GM21528 (cell line): ENCODE measurements around the gene GBA3.

Experiments used
- ATAC-seq: cut with Tn5 transposase; IDR thresholded peaks from one replicate; pipeline ENCODE4 v1.9.1; 2021; ENCODE audit warnings: mild to moderate bottlenecking, moderate library complexity; ENCODE audit not compliant: unreplicated experiment, low FRiP score

Gene GBA3

DNA sequence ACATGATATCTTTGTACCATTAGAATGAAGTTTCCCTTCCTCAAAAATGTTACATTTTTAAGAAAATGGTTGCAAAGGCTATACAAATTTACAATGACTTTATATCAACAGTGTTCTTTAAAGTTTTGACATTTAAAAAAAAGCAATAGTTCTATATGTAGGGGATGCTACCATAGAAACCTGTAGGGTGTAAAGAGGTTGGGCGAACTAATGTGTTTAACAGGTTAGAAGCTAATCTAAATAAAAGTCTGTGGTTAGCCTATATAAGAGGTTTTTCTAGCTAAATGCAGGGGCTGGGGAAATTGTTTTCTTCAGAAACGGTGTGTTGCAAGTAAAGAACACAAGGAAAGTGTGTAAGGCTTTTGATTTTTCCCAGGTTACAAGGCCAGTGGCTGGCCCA is 73.3 kb downstream of the GBA3 start:
- ATAC-seq: no peak

DNA sequence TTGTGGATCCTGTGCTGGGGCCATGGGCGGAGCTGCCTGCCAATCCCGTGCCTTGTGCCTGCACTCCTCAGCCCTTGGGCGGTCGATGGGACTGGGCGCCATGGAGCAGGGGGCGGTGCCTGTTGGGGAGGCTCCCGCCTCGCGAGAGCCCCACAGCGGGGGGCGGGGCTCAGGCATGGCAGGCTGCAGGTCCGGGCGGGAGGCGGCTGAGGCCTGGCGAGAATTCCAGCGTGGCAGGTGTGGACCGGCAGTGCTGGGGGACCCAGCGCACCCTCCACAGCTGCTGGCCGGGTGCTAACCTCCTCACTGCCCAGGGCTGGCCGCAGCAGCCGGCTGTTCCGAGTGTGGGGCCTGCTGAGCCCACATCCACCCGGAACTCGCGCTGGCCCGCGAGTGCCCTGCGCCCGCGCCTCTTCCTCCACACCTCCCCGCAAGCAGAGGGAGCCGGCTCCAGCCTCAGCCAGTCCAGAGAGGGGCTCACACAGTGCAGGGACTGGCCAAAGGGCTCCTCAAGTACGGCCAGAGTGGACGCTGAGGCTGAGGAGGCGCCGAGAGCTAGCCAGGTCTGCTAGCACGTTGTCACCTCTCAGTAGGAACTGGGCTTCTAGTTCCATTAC is 85.9 kb downstream of the GBA3 start:
- no peak for ATAC-seq

DNA sequence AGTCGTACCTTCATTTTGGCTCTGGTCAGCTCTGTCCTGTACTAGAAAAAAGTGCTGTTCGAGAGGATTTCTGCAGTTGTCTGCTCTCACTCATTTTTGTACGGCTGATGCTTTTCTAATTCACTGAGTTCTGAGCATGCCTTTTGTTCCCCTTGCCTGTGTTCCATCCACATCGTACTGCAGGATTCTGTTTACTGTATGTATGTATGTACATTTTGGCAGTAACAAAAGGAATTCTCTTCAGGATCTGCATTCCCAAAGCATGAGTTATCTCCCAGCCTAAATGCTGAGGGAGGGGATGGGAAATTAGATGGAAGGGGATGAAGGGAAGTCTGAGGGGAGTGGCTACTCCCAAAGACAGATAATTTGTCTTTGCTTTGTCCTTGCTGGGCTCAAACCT is 87.6 kb downstream of the GBA3 start:
- ATAC-seq: no peak

DNA sequence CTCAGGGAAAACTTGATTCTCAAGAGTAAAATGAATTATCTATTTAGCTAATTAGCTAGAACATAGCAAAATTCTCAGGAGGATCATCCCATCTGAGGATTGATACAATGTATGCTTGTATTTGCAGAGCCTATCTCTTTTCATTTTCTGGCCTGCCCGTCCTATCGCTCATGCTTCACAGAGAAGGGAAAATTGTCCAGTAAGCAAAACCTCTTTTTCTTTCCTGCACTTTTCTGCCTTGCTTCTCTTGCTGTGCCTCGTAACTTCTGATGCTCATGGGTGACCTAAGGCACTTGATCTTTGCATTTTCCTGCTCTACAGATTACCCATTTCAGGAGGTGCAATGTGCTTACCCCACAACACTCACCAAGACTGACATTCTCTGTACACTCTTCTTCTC is 88.1 kb downstream of the GBA3 start:
- no peak for ATAC-seq

DNA sequence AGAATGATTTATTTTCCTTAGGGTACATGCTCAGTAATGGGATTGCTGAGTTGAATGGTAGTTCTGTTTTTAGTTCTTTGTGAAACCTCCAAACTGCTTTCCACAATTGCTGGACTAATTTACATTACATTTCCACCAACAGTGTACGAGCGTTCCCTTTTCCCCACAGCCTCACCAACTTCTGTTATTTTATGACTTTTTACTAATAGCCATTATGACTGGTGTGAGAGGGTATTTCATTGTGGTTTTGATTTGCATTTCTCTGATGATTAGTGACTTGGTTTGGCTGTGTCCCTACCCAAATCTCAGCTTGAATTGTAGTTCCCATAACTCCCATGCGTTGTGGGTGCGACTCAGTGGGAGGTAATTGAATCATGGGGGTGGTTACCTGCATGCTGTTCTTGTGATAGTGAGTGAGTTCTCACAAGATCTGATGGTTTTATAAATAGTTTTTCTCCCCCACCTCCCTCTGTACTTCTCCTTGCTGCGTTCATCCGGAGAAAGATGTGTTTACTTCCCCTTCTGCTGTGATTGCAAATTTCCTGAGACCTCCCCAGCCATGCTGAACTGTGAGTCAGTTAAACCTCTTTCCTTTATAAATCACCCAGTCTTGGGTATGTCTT is 95.1 kb downstream of the GBA3 start:
- ATAC-seq: no peak

DNA sequence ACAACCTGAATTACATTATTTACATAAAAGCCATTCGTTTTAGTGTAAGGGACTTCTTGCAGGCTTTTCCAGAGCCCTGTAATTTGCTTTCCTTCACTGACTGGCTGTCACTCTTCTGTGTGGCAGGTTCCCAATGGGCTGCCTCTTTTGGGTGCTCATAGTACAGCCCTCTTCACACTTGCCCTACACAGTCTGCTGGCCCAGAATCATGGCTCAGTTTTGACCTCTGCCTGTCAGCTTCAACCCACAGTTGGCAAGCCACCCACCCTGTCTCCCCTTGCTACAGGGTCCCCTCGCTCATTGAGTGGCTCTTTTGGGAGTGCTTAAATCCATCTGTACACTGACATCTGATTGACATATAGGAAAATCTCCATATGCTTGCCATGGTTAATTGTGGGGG is 97.9 kb downstream of the GBA3 start:
- no peak for ATAC-seq

DNA sequence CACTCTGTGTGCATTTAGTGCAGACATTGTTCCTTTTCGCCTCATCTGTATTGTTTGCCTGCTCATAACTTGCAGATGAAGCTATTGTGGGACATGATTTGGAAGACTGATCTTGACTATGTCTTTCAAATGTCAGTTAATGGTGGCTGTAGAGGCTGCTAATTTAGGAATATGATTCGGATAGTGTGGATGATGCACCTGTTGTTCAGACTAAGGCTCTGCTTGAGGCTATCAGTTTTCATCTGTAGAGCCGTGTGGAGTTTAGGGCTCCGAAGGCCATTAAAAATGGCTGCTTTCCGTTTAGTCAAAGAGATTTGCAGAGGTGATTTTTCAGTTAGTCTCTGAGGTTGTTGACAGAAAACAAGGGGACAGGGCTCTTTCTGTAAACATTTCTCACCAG is 102.0 kb downstream of the GBA3 start:
- no peak for ATAC-seq

DNA sequence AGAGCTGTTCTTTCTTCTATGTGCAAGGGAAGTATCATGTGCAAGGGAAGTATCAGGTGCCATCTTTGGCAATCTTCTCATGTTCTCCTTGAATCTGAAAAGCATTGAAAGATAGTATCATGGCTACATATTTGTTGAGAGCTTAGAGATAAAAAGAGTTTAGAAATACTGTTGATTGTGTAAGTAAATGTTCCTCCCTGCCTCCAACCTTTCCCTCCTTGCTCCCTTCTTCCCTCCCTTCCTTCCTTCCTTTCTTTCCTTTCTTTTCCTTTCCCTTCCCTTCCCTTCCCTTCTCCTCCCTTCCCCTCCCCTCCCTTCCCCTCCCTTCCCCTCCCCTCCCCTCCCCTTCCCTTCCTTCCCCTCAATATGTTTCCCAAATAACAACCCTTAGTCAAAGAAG is 108.7 kb downstream of the GBA3 start:
- no peak for ATAC-seq

DNA sequence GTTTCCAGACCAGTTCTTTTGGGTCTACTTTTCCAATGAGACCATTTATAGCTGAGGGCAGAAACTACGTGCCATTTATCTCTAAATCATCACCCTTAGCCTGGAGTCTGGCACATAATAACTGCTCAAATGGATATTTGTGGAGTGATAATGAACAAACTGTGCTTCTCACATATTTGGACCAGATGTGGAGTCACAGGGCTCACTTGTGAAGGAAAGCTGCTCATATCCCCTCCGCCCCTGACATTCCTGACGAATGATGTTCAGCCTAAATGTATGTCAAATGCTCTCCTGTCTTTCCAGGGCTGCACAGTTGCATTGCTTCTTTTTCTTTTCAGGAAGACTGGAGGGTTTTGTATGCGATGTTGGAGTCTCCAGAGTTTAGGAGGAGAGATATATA is 110.1 kb downstream of the GBA3 start:
- ATAC-seq: no peak

DNA sequence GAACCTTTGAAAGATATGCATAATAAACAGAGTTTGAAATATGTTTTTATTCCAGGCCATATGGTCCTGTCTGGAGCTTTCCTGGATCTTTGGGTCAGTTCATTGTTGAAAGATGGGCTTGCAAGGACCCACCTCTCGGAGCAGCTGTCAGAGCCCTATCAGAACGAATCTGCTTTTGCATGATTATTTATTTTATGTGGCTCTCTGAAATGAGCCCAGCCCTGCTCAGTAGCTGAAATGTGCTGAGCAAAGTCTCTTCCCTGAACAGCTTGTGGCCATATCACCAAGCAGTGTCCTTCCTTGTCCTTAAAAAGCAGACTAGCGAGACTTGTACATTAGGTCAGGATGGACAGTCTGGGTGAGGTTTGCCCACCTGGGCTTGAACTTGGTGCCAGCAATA is 110.8 kb downstream of the GBA3 start:
- ATAC-seq: no peak

DNA sequence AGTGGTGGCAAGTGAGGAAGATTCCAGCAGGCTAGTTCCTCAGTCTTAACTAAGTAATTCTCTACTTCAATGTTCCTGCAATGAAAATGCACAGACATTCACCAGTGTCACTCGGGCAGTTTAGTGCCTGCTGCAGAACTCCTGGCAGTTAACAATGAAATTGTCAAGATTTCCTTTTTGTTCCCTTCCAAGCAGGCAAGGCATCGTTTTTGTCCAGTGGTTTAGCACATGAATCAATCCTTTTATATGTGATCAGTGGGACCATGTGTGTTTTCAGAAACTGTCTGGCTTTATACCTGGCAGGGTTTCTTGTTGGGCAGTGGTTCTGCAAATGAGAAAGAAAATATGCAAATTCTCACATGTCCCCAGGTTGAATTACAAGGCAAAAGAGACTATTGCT is 122.2 kb downstream of the GBA3 start:
- no peak for ATAC-seq

DNA sequence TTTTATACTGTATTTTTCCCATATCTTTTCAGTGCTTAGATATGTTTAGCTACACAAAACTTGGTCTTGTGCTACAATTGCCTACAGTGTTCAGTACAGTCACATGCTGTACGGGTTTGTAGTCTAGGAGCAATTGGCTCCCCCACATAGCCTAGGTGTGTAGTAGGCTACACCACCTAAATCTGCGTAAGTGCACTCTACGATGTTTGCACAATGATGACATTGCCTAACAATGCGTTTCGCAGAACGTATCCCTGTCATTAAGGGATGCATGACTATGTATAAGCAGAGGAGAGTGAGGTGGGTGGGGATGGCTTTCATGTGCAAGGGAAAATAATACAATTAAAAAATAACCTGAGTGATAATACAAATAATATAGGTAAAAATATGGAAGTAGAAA is 131.4 kb downstream of the GBA3 start:
- no peak for ATAC-seq

DNA sequence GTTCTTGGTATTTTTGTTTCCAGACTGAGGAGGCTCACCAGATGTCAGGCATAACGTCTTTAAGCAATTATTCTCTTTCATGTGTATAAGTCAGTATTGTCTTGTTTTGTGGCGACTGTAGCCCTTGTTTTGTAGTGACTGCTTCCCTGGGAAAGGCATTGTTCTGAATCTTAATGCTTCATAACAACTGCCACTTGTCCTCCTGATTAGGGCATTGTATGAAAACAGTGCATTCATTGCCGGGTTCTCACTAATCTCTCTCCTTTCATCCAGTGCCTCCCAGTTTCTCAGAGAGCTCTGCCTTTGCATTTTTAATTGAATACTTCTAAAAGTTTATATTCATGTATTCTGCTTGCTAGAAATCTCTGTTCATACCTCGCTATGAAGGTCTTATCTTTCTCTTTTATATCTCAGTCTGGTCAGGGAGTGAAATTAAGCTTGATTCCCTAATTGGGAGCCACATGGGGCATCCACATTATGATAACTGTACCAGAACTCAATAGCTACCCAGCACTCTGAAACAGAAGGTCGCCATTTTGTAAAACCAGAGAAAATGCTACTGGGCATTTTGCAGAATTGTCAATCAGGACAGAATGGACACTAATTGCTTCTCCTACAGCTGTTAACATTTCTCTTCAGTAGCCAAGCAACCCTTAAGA is 149.8 kb downstream of the GBA3 start:
- ATAC-seq: no peak

DNA sequence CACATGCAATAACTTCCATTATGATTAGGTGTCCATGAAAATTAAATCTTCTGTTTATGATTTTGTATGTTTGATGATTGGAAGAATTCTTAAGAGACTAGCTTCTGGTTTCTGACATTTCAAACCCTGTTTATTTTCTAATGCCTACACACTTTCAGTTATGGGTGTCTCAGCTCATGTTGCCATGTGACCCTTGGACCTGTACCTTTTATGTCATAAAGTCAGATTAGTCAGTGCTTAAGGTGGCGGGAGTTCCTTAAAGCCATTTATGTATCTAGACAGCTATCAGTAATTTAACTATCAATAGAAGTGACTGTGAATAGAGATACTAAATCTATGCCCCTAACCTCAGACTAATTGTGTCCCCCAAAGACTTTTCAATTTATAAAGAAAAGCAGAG is 155.6 kb downstream of the GBA3 start:
- no peak for ATAC-seq

DNA sequence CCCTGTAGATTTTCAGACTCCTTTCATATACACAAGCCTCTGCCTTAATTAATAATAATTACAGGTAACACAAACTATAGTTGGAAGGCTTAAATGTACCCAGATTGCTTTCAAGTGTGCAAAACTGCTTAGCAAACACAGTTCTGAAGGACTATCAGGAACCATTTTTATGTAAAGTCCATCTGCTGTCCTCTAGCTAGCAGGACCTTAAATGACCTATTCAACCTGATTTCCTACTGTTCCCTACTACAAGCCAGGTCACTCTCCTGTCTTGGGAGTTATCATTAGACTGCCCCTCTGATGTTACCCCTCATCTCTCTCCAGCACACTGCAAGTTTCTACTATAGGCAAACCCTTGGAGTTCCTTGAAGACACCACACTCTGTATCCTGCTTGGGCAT is 157.3 kb downstream of the GBA3 start:
- no peak for ATAC-seq

DNA sequence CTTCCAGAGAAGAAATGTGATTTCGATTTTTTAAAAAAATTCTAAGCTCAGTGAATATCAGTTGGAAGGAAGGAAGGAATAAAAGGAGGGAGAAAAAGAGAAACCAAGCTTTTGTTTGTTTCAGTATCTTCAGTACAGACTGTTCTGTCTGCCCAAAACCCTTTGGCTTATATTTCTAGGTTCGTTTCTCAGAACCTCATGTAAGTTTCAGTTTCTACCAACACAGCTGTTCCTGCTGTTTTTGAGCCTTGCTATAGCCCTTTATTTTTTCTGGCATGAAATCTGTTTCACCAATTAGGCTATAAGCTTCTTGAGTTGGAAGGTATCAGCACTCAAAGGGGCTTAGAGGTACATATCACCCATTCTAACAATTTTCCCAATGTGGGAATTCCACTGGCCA is 157.9 kb downstream of the GBA3 start:
- no peak for ATAC-seq

DNA sequence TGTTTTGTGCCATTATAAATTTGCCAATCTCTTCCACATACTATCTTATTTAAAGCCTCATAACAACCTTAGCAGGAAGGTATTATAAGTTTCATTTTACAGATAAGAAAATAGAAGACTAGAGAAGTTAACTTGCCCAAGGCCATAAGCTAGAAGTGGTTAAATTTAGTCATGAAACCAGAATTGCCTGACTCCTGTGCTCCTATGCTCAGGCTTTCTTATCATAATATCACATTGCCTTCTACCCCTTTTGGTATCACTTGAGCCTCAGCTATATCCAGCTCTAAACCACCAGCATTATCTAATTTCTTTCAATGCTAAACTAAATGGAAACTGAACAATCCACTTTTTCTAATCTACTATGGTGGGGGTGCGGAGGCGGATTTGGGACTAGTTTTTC is 164.7 kb downstream of the GBA3 start:
- no peak for ATAC-seq

DNA sequence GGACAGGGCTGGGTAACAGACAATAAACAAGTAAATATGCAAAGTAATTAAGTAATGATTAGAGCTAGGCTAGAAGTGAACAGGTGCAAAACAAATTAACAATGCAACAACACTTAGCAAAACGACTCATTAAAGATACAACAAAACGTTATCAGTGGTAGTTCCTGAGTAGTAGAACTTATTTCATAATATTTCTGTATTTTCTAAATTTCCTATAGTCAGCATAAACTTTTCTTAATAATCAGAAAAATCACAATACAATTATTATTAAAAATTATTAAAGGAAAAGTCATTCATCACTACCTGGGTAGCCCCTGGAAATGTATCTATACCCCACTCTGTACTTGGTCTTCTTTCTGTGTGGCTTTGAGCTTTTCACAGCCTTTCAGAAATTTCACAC is 166.6 kb downstream of the GBA3 start:
- ATAC-seq: no peak
